Measurements from ENCODE around the gene RBMS3. TPM values are rescaled to one million over a fixed set of nuclear protein-coding genes. Genes with fewer than 3 reads are reported as not detected.

Gene RBMS3
- total and polyA plus RNA-seq, 2 donors (not counting 1 experiment from before 2014, with no cell fraction given): 26.9 to 68.4 TPM

DNA sequence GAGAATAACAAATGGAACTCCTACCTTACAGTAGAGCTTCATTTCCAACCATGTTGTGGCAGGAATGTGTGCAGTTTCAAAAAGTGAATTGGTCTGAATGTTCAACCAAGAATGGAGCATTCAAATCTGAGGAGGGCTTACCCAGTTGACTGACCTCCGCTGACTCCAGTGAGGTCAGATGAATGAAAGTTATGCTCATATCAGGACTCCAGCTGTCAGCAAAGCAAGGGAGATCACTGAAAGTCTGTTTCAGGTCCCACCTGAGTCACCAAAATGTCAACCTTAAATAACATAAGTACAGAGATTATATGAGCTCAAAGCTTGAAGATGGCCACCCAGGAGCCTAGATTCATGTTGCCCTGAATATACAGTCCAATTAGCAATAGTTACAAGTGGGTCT, 473.5 kb downstream of the RBMS3 start:
- no peak for TF ChIP-seq EZH2 (IDR thresholded peaks at IDR 0.05; ENCODE audit: low read length, missing control alignments)
- TF ChIP-seq CTCF (conservative IDR thresholded peaks at IDR 0.05 in 1 of 2, IDR thresholded peaks at IDR 0.05 in 1 of 2; ENCODE audit: low read depth in 1 of 2, low read length in 2 of 2): no peak

DNA sequence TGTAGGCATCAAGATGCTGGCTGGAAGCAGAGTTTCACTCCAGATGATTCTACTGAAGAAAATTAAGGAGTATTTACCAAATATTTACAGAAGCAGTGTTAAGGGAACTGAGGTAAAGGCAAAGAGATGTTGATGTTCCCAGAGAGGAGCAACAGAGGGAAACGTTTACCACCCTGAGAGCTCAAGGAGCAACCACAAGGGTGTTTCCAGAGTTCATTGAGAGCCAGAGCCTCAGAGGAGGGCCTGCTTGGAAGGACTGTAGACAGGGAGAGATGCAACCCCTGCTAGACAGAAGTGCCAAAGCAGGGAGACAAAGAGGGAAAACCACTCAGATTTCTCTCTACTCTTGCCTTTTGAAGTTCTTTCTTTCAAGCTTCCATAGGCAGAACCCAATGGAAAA, 474.5 kb downstream of the RBMS3 start:
- Histone ChIP-seq H3K27me3 (ENCODE audit: control insufficient read depth, insufficient read depth, low read length) (no peaks in the 10 kb centered on the region), H3K4me3 (replicated peaks in 1 of 4; ENCODE audit: control extremely low read depth in 1 of 4, insufficient read depth in 1 of 4, low read depth in 3 of 4, low read length in 4 of 4) (no peak overlapping the region)

More for the DNA sequence above, 473.5 kb downstream of the RBMS3 start:
- Histone ChIP-seq H4K20me1 (ENCODE audit: control insufficient read depth, extremely low read depth, insufficient read depth, low read length) (no peaks in the 10 kb centered on the region), H3K4me2 (ENCODE audit: extremely low read depth, insufficient read depth, low read length) (no peak overlapping the region), H3K27me3 (ENCODE audit: control insufficient read depth, insufficient read depth, low read length) (no peaks in the 10 kb centered on the region), H3K79me2 (ENCODE audit: control insufficient read depth, insufficient read depth, low read length) (no peaks in the 10 kb centered on the region), H3K4me1 (ENCODE audit: control insufficient read depth, extremely low read depth, insufficient read depth, low read length) (peaks cover 7% of the 10 kb centered on the region), H3K4me3 (replicated peaks in 1 of 4; ENCODE audit: control extremely low read depth in 1 of 4, insufficient read depth in 1 of 4, low read depth in 3 of 4, low read length in 4 of 4) (no peak overlapping the region), H3K9me3 (ENCODE audit: control insufficient read depth, insufficient read depth, low read depth, low read length) (no peaks in the 10 kb centered on the region), H3K9ac (ENCODE audit: insufficient read depth, low read length) (no peak overlapping the region), H2AFZ (ENCODE audit: low read length) (no peak overlapping the region), H3K36me3 (ENCODE audit: control insufficient read depth, insufficient read depth, low read length) (no peaks in the 10 kb centered on the region), H3K27ac (ENCODE audit: insufficient read depth, low read length) (no peak overlapping the region)
- no peak for DNase-seq (ENCODE audit: low read depth in 2 of 2)

GRCh38 chr3:29757054-29757777, 476.3 kb downstream of the RBMS3 start:
- peaks cover 11% of the 10 kb centered on the region for H3K4me1 ChIP-seq (ENCODE audit: control insufficient read depth, extremely low read depth, insufficient read depth, low read length)
- H3K36me3 ChIP-seq (ENCODE audit: control insufficient read depth, insufficient read depth, low read length): no peaks in the 10 kb centered on the region
- DNase-seq (ENCODE audit: low read depth in 2 of 2): peak in 1 of 2 donors; percentile 80
- H3K9ac ChIP-seq (ENCODE audit: insufficient read depth, low read length): no peak overlapping the region
- H3K27me3 ChIP-seq (ENCODE audit: control insufficient read depth, insufficient read depth, low read length): no peaks in the 10 kb centered on the region
- no peaks in the 10 kb centered on the region for H3K9me3 ChIP-seq (ENCODE audit: control insufficient read depth, insufficient read depth, low read depth, low read length)
- H3K79me2 ChIP-seq (ENCODE audit: control insufficient read depth, insufficient read depth, low read length): no peaks in the 10 kb centered on the region
- H3K4me3 ChIP-seq (replicated peaks in 1 of 4; ENCODE audit: control extremely low read depth in 1 of 4, insufficient read depth in 1 of 4, low read depth in 3 of 4, low read length in 4 of 4): no peak overlapping the region
- no peak overlapping the region for H3K27ac ChIP-seq (ENCODE audit: insufficient read depth, low read length)
- H4K20me1 ChIP-seq (ENCODE audit: control insufficient read depth, extremely low read depth, insufficient read depth, low read length): no peaks in the 10 kb centered on the region
- no peak overlapping the region for H3K4me2 ChIP-seq (ENCODE audit: extremely low read depth, insufficient read depth, low read length)
- TF ChIP-seq CTCF (conservative IDR thresholded peaks at IDR 0.05 in 1 of 2, IDR thresholded peaks at IDR 0.05 in 1 of 2; ENCODE audit: low read depth in 1 of 2, low read length in 2 of 2) (no peak), EZH2 (IDR thresholded peaks at IDR 0.05; ENCODE audit: low read length, missing control alignments) (no peak)
- H2AFZ ChIP-seq (ENCODE audit: low read length): no peak overlapping the region

More for the DNA sequence above, 474.5 kb downstream of the RBMS3 start:
- Histone ChIP-seq H3K9me3 (ENCODE audit: control insufficient read depth, insufficient read depth, low read depth, low read length) (no peaks in the 10 kb centered on the region), H3K27ac (ENCODE audit: insufficient read depth, low read length) (no peak overlapping the region), H3K4me1 (ENCODE audit: control insufficient read depth, extremely low read depth, insufficient read depth, low read length) (peaks cover 11% of the 10 kb centered on the region), H3K36me3 (ENCODE audit: control insufficient read depth, insufficient read depth, low read length) (no peaks in the 10 kb centered on the region), H3K9ac (ENCODE audit: insufficient read depth, low read length) (no peak overlapping the region), H3K4me2 (ENCODE audit: extremely low read depth, insufficient read depth, low read length) (no peak overlapping the region), H3K79me2 (ENCODE audit: control insufficient read depth, insufficient read depth, low read length) (no peaks in the 10 kb centered on the region), H2AFZ (ENCODE audit: low read length) (no peak overlapping the region), H4K20me1 (ENCODE audit: control insufficient read depth, extremely low read depth, insufficient read depth, low read length) (no peaks in the 10 kb centered on the region)
- no peak for DNase-seq (ENCODE audit: low read depth in 2 of 2)
- TF ChIP-seq EZH2 (IDR thresholded peaks at IDR 0.05; ENCODE audit: low read length, missing control alignments): no peak
- no peak for TF ChIP-seq CTCF (conservative IDR thresholded peaks at IDR 0.05 in 1 of 2, IDR thresholded peaks at IDR 0.05 in 1 of 2; ENCODE audit: low read depth in 1 of 2, low read length in 2 of 2)
